GM18499 (cell line): ENCODE measurements around the gene AP3S2.
"Not testable (repeated sequence)": the region's sequence is repeated elsewhere in the genome, so short reads cannot be mapped to it uniquely, and the experiment has no call there.

Experiments
- ATAC-seq: cut with Tn5 transposase; IDR thresholded peaks from one replicate; pipeline ENCODE4 v1.9.1; 2021; ENCODE audit warnings: moderate number of reproducible peaks; ENCODE audit not compliant: insufficient read depth, unreplicated experiment

AP3S2 gene

GRCh38 chr15:89803941-89804800 lies 89.6 kb downstream of the AP3S2 start:
- ATAC-seq = no peak

GRCh38 chr15:89802986-89803824 lies 90.6 kb downstream of the AP3S2 start:
- no peak for ATAC-seq

- no peak for ATAC-seq
These were observed 91.4 kb downstream of the AP3S2 start for GRCh38 chr15:89802231-89802928.

GRCh38 chr15:89801471-89802195 lies 92.2 kb downstream of the AP3S2 start:
- no peak for ATAC-seq

GRCh38 chr15:89799918-89800498 lies 93.8 kb downstream of the AP3S2 start:
- no peak for ATAC-seq

- ATAC-seq = no peak
These were observed 94.5 kb downstream of the AP3S2 start for GRCh38 chr15:89799011-89799911.

GRCh38 chr15:89797678-89798201 lies 96.1 kb downstream of the AP3S2 start:
- ATAC-seq = no peak

- no peak for ATAC-seq
These were observed 97.8 kb downstream of the AP3S2 start for GRCh38 chr15:89795996-89796395.

- no peak for ATAC-seq
These were observed 99.1 kb downstream of the AP3S2 start for GRCh38 chr15:89794627-89795241.

GRCh38 chr15:89792106-89792805 lies 101.5 kb downstream of the AP3S2 start:
- ATAC-seq = no peak

- ATAC-seq = no peak
These were observed 103.1 kb downstream of the AP3S2 start for GRCh38 chr15:89790661-89791060.

- ATAC-seq = no peak
These were observed 103.6 kb downstream of the AP3S2 start for GRCh38 chr15:89790206-89790605.

GRCh38 chr15:89788585-89788984 lies 105.2 kb downstream of the AP3S2 start:
- not testable (repeated sequence) for ATAC-seq

GRCh38 chr15:89787944-89788343 lies 105.8 kb downstream of the AP3S2 start:
- no peak for ATAC-seq

GRCh38 chr15:89785774-89786140 lies 108.0 kb downstream of the AP3S2 start:
- ATAC-seq = no peak

GRCh38 chr15:89785064-89785773 lies 108.6 kb downstream of the AP3S2 start:
- ATAC-seq = no peak

- ATAC-seq = no peak
These were observed 109.2 kb downstream of the AP3S2 start for GRCh38 chr15:89784686-89784960.
